Breast epithelium (tissue), 4 donors: Measurements from ENCODE around the gene OR2AK2. TPM values are rescaled to one million over a fixed set of nuclear protein-coding genes. Genes with fewer than 3 reads are reported as not detected.

Experiments
- DNase-seq, 2 donors: peaks; one replicate each; pipeline ENCODE4 v3.0.0-alpha.2; 2019; ENCODE audit warnings: low spot score in 2 of 2
- H3K27ac ChIP-seq, 2 donors: fragments of 200-600 bp; sonication (generic) in 1 of 2; one replicate each; pipeline ENCODE4 v1.5.1; 2016 to 2019; ENCODE audit warnings: mild to moderate bottlenecking in 1 of 2
- H3K27me3 ChIP-seq, 2 donors: fragments of 200-600 bp; sonication (generic) in 1 of 2; one replicate each; pipeline versions ENCODE4 v1.5.1 to v1.6.0; 2017 to 2019; ENCODE audit warnings: control low read depth in 1 of 2, mild to moderate bottlenecking in 1 of 2
- H3K36me3 ChIP-seq: fragments of 200-600 bp; one replicate; pipeline ENCODE4 v1.5.1; 2019
- H3K4me1 ChIP-seq, 2 donors: fragments of 200-600 bp; sonication (generic); one replicate each; pipeline ENCODE4 v1.5.1; 2016 to 2019; ENCODE audit warnings: control low read depth in 1 of 2
- H3K4me3 ChIP-seq, 3 donors: fragments of 200-600 bp; sonication (generic); 1 replicate in 2 of 3; 2 replicates in 1 of 3; pipeline ENCODE4 v1.5.1; 2016 to 2019; ENCODE audit warnings: mild to moderate bottlenecking in 3 of 3, moderate library complexity in 2 of 3
- H3K9me3 ChIP-seq, 2 donors: fragments of 200-600 bp; sonication (generic) in 1 of 2; one replicate each; pipeline ENCODE4 v1.5.1; 2016 to 2019; ENCODE audit warnings: control low read depth in 1 of 2
- POLR2A ChIP-seq: fragments of 450-650 bp; IDR thresholded peaks from one replicate; pipeline ENCODE4 v1.6.1; 2016; ENCODE audit warnings: antibody characterized with exemption, mild to moderate bottlenecking, moderate library complexity
- POLR2AphosphoS5 ChIP-seq, 3 donors: sonication (generic); formaldehyde crosslinking; IDR thresholded peaks; one replicate each; pipeline ENCODE4 v1.6.1; 2017; ENCODE audit warnings: antibody characterized with exemption in 3 of 3
- intact Hi-C: fragments of 100-400 bp; cut with DNase I; formaldehyde crosslinking; loops from one replicate; pipeline ENCODE4 v1.15.1; 2023; ENCODE audit warnings: low total_unique reads
- total RNA-seq, 3 donors: library from RNA; depleted of rRNA; stranded (reverse); fragments of >200 nt; gene quantifications; one replicate each; pipeline ENCODE4 v1.1.0, GENCODE V29; 2016
- TF ChIP-seq, protein P1 (sequence below), 3 donors: fragments of 450-650 bp; IDR thresholded peaks; one replicate each; pipeline ENCODE4 v1.5.1; 2016 to 2017; ENCODE audit warnings: antibody characterized with exemption in 3 of 3, mild to moderate bottlenecking in 3 of 3, moderate library complexity in 3 of 3

Gene OR2AK2
- total RNA-seq: under 1 TPM in 1 of 3 donors, not detected in 2; 0.44 TPM

GRCh38 chr1:247964933-247965332 is at the start of gene OR2AK2:
Gene OR2AK2, plus strand, starts transcription at chr1:247965233. Its CDS starts 144 bp downstream, at chr1:247965377.
- Histone ChIP-seq H3K27ac (no peak within 1 kb of the TSS), H3K36me3 (no peaks in the 10 kb centered on the region), H3K4me3 (no peak within 1 kb of the TSS), H3K4me1 (no peaks in the 10 kb centered on the region), H3K9me3 (no peaks in the 10 kb centered on the region), H3K27me3 (no peaks in the 10 kb centered on the region)
- no peak for TF ChIP-seq POLR2A
- no peak for TF ChIP-seq POLR2AphosphoS5 (IDR thresholded peaks at IDR 0.05)
- TF ChIP-seq, protein P1, sequence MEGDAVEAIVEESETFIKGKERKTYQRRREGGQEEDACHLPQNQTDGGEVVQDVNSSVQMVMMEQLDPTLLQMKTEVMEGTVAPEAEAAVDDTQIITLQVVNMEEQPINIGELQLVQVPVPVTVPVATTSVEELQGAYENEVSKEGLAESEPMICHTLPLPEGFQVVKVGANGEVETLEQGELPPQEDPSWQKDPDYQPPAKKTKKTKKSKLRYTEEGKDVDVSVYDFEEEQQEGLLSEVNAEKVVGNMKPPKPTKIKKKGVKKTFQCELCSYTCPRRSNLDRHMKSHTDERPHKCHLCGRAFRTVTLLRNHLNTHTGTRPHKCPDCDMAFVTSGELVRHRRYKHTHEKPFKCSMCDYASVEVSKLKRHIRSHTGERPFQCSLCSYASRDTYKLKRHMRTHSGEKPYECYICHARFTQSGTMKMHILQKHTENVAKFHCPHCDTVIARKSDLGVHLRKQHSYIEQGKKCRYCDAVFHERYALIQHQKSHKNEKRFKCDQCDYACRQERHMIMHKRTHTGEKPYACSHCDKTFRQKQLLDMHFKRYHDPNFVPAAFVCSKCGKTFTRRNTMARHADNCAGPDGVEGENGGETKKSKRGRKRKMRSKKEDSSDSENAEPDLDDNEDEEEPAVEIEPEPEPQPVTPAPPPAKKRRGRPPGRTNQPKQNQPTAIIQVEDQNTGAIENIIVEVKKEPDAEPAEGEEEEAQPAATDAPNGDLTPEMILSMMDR (IDR thresholded peaks at IDR 0.05): no peak
- intact Hi-C loops: no loop called here
- no peak for DNase-seq

GRCh38 chr1:247919952-247920351 is 45.1 kb upstream of the OR2AK2 start, which contains the start of gene OR2T8:
Gene OR2T8, plus strand, starts transcription at chr1:247920252. Its CDS starts 766 bp downstream, at chr1:247921018.
- DNase-seq: no peak
- Histone ChIP-seq H3K4me1 (no peaks in the 10 kb centered on the region), H3K27me3 (no peaks in the 10 kb centered on the region), H3K9me3 (no peaks in the 10 kb centered on the region), H3K36me3 (no peaks in the 10 kb centered on the region), H3K4me3 (no peak within 1 kb of the TSS), H3K27ac (no peak within 1 kb of the TSS)
- intact Hi-C loops: no loop called here
- TF ChIP-seq POLR2AphosphoS5 (IDR thresholded peaks at IDR 0.05) (no peak), POLR2A (no peak)
- TF ChIP-seq, protein P1 (IDR thresholded peaks at IDR 0.05): no peak

DNA sequence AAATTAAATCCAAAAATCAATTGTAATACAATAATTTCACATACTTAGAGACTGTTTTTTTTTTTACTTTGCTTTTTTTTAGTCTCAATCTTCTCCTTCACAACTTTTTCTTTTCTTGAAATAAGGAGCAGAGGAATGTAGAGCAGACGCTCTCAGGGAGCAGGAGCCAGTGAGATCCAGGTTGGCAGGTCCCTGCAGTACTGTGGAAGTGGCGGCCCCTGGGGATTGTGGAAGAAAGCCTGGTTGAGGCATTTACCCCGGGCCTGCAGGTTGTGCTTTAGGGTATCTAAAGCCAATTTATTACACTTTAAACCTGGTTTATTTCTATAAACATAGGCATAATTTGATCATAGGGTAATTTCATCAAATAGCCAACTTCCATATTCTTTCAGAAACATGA is 41.1 kb upstream of the OR2AK2 start:
- TF ChIP-seq, protein P1 (IDR thresholded peaks at IDR 0.05): no peak
- TF ChIP-seq POLR2AphosphoS5 (IDR thresholded peaks at IDR 0.05) (no peak), POLR2A (no peak)
- intact Hi-C loops: no loop called here
- Histone ChIP-seq H3K27me3 (no peaks in the 10 kb centered on the region), H3K4me1 (no peaks in the 10 kb centered on the region), H3K4me3 (no peak overlapping the region), H3K27ac (no peak overlapping the region), H3K9me3 (no peaks in the 10 kb centered on the region), H3K36me3 (no peaks in the 10 kb centered on the region)
- DNase-seq: no peak

DNA sequence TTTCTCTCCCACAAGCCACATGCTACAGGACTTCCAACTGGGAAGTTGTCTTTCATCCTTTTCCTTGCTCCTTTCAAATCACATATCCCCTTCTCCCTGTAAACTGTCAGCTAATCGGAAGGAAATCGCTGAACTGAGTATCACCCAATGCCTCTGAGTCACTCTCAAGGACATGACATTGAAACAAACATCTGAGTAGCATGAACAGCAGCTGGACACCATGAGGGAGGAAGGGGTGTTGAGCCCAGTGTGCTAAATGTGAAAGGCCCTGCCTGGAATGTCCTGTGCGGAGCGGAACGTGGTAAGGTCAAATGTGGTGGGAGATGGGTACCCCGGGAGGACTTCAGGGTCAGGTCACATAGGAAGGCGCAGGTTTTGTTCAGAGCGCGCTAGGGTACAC is 40.2 kb upstream of the OR2AK2 start, which contains the start of gene OR2AJ1:
TSS of gene OR2AJ1 (plus strand) at position 22 of the 400 bp plus-strand sequence. CDS start 8,880 bp downstream, outside the sequence.
- TF ChIP-seq POLR2AphosphoS5 (IDR thresholded peaks at IDR 0.05): no peak
- TF ChIP-seq POLR2A: no peak
- TF ChIP-seq, protein P1 (IDR thresholded peaks at IDR 0.05): no peak
- H3K27me3 ChIP-seq: no peaks in the 10 kb centered on the region
- no peaks in the 10 kb centered on the region for H3K9me3 ChIP-seq
- no peak within 1 kb of the TSS for H3K27ac ChIP-seq
- no peak within 1 kb of the TSS for H3K4me3 ChIP-seq
- intact Hi-C loops: no loop called here
- no peaks in the 10 kb centered on the region for H3K36me3 ChIP-seq
- DNase-seq: no peak
- no peaks in the 10 kb centered on the region for H3K4me1 ChIP-seq

- DNase-seq: no peak
- Histone ChIP-seq H3K27me3 (no peaks in the 10 kb centered on the region), H3K9me3 (peaks cover 3 to 11% of the 10 kb centered on the region in 2 donors), H3K4me1 (no peaks in the 10 kb centered on the region), H3K27ac (no peak overlapping the region), H3K36me3 (no peaks in the 10 kb centered on the region), H3K4me3 (no peak overlapping the region)
- TF ChIP-seq, protein P1 (IDR thresholded peaks at IDR 0.05): no peak
- no peak for TF ChIP-seq POLR2AphosphoS5 (IDR thresholded peaks at IDR 0.05)
- no peak for TF ChIP-seq POLR2A
- intact Hi-C loops: no loop called here
Measured at GRCh38 chr1:247933989-247934388, 31.0 kb upstream of the OR2AK2 start.
